Measurements from ENCODE around the gene TEN1.

TEN1 gene

DNA sequence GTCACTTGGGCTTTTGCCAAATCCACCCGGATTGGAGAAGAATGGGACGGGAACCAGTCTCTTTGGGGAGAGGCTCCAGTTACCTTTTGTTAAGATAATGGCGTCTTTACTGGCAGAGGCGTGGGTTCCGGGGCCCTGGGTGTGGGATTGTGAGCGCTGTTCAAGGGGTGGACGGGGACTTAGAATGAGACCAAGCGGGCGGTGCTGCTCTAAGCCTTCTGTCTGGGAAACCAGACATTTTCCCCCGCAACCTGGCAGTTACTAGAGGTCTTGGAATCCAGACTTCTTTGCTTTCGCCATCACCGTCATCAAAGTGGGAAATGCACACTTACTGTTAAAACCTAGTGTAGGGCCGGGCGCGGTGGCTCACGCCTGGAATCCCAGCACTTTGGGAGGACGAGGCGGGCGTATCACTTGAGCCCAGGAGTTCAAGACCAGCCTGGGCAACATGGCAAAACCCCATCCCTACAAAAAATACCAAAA lies 706 bp downstream of the TEN1 start:
- DNase-seq: no peak

DNA sequence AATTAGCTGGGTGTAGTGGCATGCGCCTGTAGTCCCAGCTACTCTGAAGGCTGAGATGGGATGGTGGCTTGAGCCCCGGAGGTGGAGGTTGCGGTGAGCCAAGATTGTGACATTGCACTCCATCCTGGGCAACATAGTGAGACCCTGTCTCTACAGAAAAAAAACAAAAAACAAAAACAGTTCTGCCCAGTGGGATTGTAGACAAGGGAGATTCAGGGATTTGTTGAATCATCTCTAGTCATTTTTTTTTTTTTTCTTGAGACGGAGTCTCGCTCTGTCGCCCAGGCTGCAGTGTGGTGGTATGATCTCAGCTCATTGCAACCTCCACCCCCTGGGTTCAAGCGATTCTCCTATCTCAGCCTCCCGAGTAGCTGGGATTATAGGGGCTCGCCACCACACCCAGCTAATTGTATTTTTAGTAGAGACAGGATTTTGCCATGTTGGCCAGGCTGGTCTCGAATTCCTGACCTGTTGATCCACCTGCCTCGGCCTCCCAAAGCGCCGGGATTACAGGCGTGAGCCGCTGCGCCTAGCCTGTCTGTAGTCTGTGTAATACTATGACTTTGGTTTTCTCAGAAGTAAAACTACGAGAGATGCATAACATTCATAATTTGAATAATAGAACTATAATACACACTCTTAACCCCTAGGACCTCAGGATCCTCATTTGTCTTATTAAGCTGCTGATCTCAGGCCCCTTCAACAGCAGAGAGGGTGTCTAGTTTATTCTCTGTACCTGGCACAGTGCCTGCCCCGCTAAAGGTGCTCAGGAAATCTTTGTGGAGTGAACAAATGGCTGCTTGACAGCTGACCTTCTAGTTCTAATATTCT lies 1.4 kb downstream of the TEN1 start:
- DNase-seq: no peak

DNA sequence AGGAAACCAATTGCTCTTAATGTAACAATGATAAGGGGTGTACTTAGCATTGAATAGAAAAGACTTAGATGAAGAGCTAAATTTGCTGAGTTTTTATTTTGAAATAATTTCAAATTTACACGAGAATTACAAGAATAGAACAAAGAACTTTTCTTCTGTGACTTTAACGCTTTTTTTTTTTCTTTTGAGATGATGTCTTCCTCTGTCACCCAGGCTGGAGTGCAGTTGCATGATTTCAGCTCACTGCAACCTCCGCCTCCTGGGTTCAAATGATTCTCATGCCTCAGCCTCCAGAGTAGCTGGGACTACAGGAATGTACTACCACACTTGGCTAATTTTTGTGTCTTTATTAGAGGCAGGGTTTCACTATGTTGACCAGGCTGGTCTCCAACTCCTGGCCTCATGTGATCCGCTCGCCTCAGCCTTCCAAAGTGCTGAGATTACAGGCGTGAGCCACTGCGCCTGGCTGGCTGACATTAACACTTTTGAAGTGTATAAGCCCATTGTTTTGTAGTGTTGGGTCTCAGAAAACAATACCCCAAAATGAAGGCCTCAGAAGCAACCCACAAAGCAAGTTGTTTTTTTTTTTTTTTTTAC lies 2.1 kb downstream of the TEN1 start:
- DNase-seq: no peak

DNA sequence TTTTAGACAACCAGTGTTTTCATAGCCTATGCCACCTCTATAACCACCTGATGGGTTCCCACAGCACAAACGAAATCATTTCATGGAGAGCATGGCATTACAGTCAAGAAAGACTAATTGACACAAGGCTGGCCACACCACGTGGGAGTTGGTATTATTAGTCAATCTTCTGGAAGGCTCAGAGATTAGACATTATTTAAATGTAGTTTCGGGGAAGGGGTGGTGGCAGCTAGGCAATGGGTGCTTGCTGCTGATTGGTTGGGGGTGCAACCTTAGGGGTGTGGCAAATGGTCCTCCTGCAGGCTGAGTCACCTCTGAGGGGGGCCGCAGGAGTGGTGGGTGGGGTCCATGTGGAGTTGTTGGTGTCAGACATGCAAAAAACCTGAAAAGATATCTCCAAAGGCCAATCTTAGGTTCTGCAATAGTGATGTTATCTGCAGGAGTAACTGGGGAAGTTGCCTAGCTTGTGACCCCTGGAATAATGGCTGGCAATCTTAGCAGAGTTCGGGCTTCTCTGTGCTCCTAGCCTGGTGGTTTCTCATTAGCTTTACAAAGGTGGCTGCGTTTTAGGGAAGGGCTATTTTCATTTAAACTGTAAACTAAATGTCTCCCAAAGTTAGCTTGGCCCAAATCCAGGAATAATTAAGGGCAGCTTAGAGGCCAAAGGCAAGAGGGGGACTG lies 4.6 kb downstream of the TEN1 start:
- DNase-seq: no peak

- no peak for DNase-seq
Measured at GRCh38 chr17:75985986-75986385, 6.9 kb downstream of the TEN1 start.

GRCh38 chr17:75987041-75987440 lies 8.0 kb downstream of the TEN1 start:
- no peak for DNase-seq

GRCh38 chr17:75991396-75991795 lies 12.4 kb downstream of the TEN1 start:
- no peak for DNase-seq

GRCh38 chr17:75994802-75995370 lies 15.8 kb downstream of the TEN1 start:
- no peak for DNase-seq

DNA sequence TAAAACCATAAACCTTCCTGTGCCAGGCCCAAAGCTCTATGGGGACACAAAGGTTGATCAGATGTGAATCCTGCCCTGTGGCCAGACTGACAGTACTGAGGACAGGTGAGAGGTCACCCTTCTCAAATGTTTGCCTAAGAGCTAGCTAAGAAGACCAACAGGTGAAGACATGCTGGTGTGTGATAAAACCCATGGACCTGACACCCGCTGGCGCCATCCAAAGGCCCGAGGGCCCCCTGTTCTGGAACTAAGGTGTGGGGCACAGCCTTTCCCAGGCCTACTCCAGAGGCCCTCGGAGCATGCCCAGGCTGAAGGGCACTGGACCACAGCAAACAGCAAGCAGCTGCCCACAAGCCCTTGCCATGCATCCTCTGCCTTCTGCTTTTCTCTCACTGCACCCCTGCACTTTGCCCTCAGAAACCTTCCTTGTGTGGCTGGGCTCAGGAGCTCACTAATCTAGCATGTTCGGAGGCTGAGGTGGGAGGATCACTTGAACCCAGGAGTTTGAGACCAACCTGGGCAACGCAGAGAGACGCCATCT lies 16.4 kb downstream of the TEN1 start:
- DNase-seq: no peak

DNA sequence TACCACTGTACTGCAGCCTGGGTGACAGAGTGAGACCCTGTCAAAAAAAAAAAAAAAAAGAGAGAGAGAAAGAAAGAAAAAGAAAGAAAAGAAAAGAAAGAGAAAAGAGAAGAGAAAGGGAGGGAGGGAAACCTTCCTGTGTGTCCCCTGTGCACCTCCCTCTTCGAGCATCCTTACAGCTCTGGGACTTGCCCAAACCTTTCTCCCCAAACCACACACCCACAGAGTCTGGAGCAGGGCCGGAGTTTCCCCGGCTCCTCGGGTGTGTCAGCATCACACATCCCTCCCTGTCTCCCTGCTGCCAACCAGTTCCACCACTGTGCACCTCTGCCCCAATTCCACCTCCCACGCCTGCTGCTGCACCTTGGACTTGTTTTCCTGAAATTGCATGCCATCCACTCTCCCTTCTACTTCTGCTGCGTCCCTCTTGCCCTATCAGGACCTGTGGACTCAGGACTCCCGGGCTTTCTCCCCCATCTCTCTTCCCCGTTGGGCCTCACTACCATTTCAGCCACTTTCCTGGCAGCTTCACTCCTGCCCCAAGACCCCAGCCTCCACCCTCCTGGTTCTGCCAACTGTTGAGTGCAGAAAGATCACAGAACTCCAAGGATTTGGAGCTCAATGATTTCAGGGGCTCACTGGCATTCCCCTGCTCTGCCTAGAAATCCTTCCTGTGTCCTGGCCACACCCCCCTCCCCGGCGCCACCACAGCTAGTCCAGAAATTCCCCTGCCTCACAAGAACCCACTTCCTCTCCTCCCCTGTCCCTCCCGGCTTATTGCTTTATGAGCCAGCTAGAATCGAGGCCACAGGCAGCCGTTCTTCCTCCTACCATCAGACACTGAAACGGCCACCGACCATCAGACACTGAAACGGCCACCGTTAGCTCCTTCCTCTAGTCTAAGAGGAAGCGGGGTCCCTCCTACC lies 17.9 kb downstream of the TEN1 start:
- no peak for DNase-seq

DNA sequence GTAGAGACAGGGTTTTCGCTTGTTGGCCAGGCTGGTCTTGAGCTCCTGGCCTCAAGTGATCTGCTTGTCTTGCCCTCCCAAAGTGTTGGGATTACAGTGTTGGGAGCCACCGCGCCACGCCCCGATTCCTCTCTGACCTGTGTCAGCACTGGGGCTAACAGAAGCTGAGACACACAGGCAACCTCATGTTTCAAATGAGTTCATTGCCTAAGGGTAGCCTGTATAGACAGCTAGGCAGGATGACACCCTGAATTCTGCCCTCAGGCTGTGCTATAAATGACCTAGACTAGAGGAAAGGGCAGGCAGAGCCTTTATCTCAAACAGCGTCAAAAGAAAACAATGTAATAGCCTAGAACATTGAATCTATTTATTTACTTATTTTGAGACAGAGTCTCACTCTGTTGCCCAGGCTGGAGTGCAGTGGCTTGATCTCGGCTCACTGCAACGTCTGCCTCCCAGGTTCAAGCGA lies 19.3 kb downstream of the TEN1 start:
- no peak for DNase-seq

- no peak for DNase-seq
Measured at GRCh38 chr17:76000016-76000754, 21.1 kb downstream of the TEN1 start.

GRCh38 chr17:76000755-76001521 lies 21.9 kb downstream of the TEN1 start, which contains the start of gene CDK3:
CDK3 (plus strand) TSS chr17:76000855; CDS start chr17:76001426, 571 bp downstream.
- DNase-seq: no peak

DNA sequence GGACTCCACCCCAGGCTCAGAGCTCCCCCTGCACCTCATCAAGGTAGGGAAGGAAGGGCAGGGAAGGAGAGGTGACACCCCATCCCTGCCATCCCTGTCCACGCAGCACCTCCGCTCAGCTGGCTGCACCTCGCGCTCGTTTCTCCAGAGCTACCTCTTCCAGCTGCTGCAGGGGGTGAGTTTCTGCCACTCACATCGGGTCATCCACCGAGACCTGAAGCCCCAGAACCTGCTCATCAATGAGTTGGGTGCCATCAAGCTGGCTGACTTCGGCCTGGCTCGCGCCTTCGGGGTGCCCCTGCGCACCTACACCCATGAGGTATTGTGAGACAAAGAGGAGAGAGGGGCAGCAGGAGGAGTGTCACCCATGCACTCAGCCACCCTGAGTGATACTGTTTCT lies 23.1 kb downstream of the TEN1 start:
- no peak for DNase-seq

GRCh38 chr17:76003915-76004314 lies 24.9 kb downstream of the TEN1 start:
- DNase-seq: no peak

DNA sequence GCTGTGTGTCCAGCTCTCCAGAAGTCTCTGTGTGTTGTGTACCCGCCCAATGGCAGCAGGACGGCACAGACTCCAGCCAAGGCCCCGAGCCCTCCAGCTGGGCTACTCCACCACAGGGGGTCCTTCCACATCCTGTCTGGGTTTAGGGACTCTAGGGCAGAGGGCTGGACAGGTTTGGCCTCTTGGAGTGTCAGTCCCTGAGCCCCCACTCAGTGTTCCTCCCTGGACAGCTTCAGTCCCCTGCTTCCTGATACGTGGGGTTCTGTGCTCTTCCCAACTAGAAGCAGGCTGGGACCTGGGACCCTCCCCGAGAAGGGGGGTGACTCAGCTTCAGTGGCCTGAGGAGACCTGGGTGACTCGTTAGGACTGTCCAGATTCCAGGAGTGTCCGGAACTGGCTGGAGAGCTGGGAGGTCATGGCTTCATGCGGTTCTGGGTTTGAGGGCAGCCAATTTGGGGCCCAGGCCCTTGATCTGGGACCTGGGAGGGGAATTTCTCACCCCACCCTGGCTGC lies 25.8 kb downstream of the TEN1 start:
- no peak for DNase-seq

- DNase-seq: peak; percentile 57
Measured at GRCh38 chr17:76005263-76006149, 26.5 kb downstream of the TEN1 start.

DNA sequence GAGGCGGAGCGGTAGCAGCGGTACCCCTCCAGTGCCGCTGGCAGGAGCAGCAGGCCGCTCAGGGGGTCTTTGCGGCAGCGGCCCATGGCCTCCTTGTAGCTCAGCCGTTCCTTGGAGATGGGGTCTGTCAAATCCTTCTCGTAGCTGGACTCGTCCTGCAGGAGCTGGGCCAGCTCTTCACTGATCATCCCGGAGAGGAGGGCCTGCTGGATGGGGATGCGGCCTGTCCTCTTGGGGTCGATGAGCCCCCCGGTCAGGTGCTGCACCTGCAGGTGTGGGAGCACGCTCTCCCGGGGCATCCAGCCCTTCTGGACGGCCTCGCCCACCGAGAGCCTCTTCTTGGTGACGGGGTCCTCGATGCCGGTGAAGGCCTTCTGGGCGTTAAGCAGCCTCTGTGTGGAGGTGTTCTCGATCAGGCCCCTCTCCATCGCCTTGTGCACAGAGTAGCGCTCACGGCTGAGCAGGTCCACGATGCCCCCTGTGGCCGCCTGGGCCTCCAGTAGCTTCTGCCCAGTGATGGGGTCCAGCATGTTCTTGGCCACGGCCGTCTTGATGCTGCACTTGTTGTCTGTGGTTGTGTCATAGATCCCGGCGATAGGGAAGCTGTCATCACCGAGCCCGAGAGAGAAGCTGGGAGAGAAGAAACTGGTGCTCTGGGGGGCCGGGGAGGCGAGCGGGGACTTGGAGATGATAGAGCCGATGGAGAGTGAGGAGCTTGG lies 28.2 kb downstream of the TEN1 start:
- DNase-seq: no peak

GRCh38 chr17:76007850-76008165 lies 28.8 kb downstream of the TEN1 start:
- no peak for DNase-seq
